ENCODE data around the gene CDK17.

Gene CDK17

GRCh38 chr12:96289067-96289466 lies 111.2 kb downstream of the CDK17 start:
- TF ChIP-seq ZBTB7A (IDR thresholded peaks at IDR 0.05; ENCODE audit: low read depth) (no peak), RAD21 (IDR thresholded peaks at IDR 0.05; ENCODE audit: low read depth) (no peak)

GRCh38 chr12:96285158-96285557 lies 115.1 kb downstream of the CDK17 start:
- TF ChIP-seq EGR1 (IDR thresholded peaks at IDR 0.05) = no peak
- TF ChIP-seq ZBTB7A (IDR thresholded peaks at IDR 0.05; ENCODE audit: low read depth) = no peak
- TF ChIP-seq TAF1 (IDR thresholded peaks at IDR 0.05; ENCODE audit: low read depth) = no peak
- TF ChIP-seq MAX (IDR thresholded peaks at IDR 0.05) = no peak
- TF ChIP-seq FOXM1 (IDR thresholded peaks at IDR 0.05; ENCODE audit: borderline replicate concordance, low read depth) = no peak
- no peak for TF ChIP-seq CREB1 (IDR thresholded peaks at IDR 0.05; ENCODE audit: low read depth)
- no peak for TF ChIP-seq NFIC (IDR thresholded peaks at IDR 0.05)
- no peak for TF ChIP-seq EP300 (IDR thresholded peaks at IDR 0.05; ENCODE audit: borderline replicate concordance)

- TF ChIP-seq CREB1 (IDR thresholded peaks at IDR 0.05; ENCODE audit: low read depth) (no peak), ZBTB7A (IDR thresholded peaks at IDR 0.05; ENCODE audit: low read depth) (no peak), CEBPB (IDR thresholded peaks at IDR 0.05) (no peak), FOXM1 (IDR thresholded peaks at IDR 0.05; ENCODE audit: borderline replicate concordance, low read depth) (no peak), EGR1 (IDR thresholded peaks at IDR 0.05) (no peak), EP300 (IDR thresholded peaks at IDR 0.05; ENCODE audit: borderline replicate concordance) (no peak), REST (IDR thresholded peaks at IDR 0.05; ENCODE audit: low read depth) (no peak)
These were observed 125.9 kb downstream of the CDK17 start for GRCh38 chr12:96274331-96274730.

- TF ChIP-seq ZBTB7A (IDR thresholded peaks at IDR 0.05; ENCODE audit: low read depth) = no peak
- no peak for TF ChIP-seq NFIC (IDR thresholded peaks at IDR 0.05)
- TF ChIP-seq RAD21 (IDR thresholded peaks at IDR 0.05; ENCODE audit: low read depth) = no peak
- no peak for TF ChIP-seq USF1 (IDR thresholded peaks at IDR 0.05)
- no peak for TF ChIP-seq FOXM1 (IDR thresholded peaks at IDR 0.05; ENCODE audit: borderline replicate concordance, low read depth)
- no peak for TF ChIP-seq TAF1 (IDR thresholded peaks at IDR 0.05; ENCODE audit: low read depth)
- TF ChIP-seq REST (IDR thresholded peaks at IDR 0.05; ENCODE audit: low read depth) = no peak
- no peak for TF ChIP-seq EP300 (IDR thresholded peaks at IDR 0.05; ENCODE audit: borderline replicate concordance)
- no peak for TF ChIP-seq CREB1 (IDR thresholded peaks at IDR 0.05; ENCODE audit: low read depth)
- no peak for TF ChIP-seq TEAD4 (IDR thresholded peaks at IDR 0.05)
- TF ChIP-seq YY1 (IDR thresholded peaks at IDR 0.05; ENCODE audit: low read depth) = no peak
- TF ChIP-seq CEBPB (IDR thresholded peaks at IDR 0.05) = no peak
- no peak for TF ChIP-seq MAX (IDR thresholded peaks at IDR 0.05)
- TF ChIP-seq TCF12 (IDR thresholded peaks at IDR 0.05; ENCODE audit: low read depth) = no peak
- no peak for TF ChIP-seq EGR1 (IDR thresholded peaks at IDR 0.05)
These were observed 128.6 kb downstream of the CDK17 start for GRCh38 chr12:96271469-96272199.

- TF ChIP-seq EGR1 (IDR thresholded peaks at IDR 0.05) (no peak), NFIC (IDR thresholded peaks at IDR 0.05) (no peak), ZBTB7A (IDR thresholded peaks at IDR 0.05; ENCODE audit: low read depth) (no peak), TEAD4 (IDR thresholded peaks at IDR 0.05) (no peak)
These were observed 134.0 kb downstream of the CDK17 start for GRCh38 chr12:96266238-96266637.

GRCh38 chr12:96265836-96266235 lies 134.4 kb downstream of the CDK17 start:
- no peak for TF ChIP-seq YY1 (IDR thresholded peaks at IDR 0.05; ENCODE audit: low read depth)
- no peak for TF ChIP-seq TCF12 (IDR thresholded peaks at IDR 0.05; ENCODE audit: low read depth)
- no peak for TF ChIP-seq FOXM1 (IDR thresholded peaks at IDR 0.05; ENCODE audit: borderline replicate concordance, low read depth)
- no peak for TF ChIP-seq TAF1 (IDR thresholded peaks at IDR 0.05; ENCODE audit: low read depth)
- TF ChIP-seq CEBPB (IDR thresholded peaks at IDR 0.05) = no peak
- no peak for TF ChIP-seq EP300 (IDR thresholded peaks at IDR 0.05; ENCODE audit: borderline replicate concordance)

GRCh38 chr12:96265400-96265799 lies 134.8 kb downstream of the CDK17 start:
- TF ChIP-seq REST (IDR thresholded peaks at IDR 0.05; ENCODE audit: low read depth) = no peak
- no peak for TF ChIP-seq ZBTB7A (IDR thresholded peaks at IDR 0.05; ENCODE audit: low read depth)
- no peak for TF ChIP-seq TAF1 (IDR thresholded peaks at IDR 0.05; ENCODE audit: low read depth)
- TF ChIP-seq RAD21 (IDR thresholded peaks at IDR 0.05; ENCODE audit: low read depth) = no peak
- no peak for TF ChIP-seq TCF12 (IDR thresholded peaks at IDR 0.05; ENCODE audit: low read depth)
- no peak for TF ChIP-seq CREB1 (IDR thresholded peaks at IDR 0.05; ENCODE audit: low read depth)
